AG20443 (cell line): ENCODE measurements around the gene NOS3.

Experiments used
- DNase-seq: peaks from one replicate; pipeline ENCODE4 v3.0.0; 2012; ENCODE audit warnings: low spot score, mixed read lengths

NOS3 gene

GRCh38 chr7:150979713-150980390, 11.0 kb upstream of the NOS3 start:
- no peak for DNase-seq

- DNase-seq: no peak
Measured at GRCh38 chr7:150980663-150981062, 10.2 kb upstream of the NOS3 start.

GRCh38 chr7:150981644-150982043, 9.2 kb upstream of the NOS3 start:
- DNase-seq: no peak

GRCh38 chr7:150982351-150982750, 8.5 kb upstream of the NOS3 start:
- no peak for DNase-seq

- DNase-seq: peak; percentile 52
Measured at GRCh38 chr7:150983893-150984368, 6.9 kb upstream of the NOS3 start.

GRCh38 chr7:150986099-150986512, 4.7 kb upstream of the NOS3 start:
- peak; percentile 80 for DNase-seq

GRCh38 chr7:150986556-150986955, 4.3 kb upstream of the NOS3 start:
- DNase-seq: no peak

- DNase-seq: peak; percentile 72
Measured at GRCh38 chr7:150988230-150989226, 2.3 kb upstream of the NOS3 start.

- DNase-seq: no peak
Measured at GRCh38 chr7:150989456-150989855, 1.4 kb upstream of the NOS3 start.

- no peak for DNase-seq
Measured at GRCh38 chr7:150992051-150992640, 1.3 kb downstream of the NOS3 start.

- DNase-seq: peak; percentile 51
Measured at GRCh38 chr7:150992833-150993302, 2.1 kb downstream of the NOS3 start.

GRCh38 chr7:150993511-150993910, 2.7 kb downstream of the NOS3 start:
- DNase-seq: no peak

GRCh38 chr7:150994141-150994837, 3.5 kb downstream of the NOS3 start:
- DNase-seq: no peak

GRCh38 chr7:150994838-150995510, 4.2 kb downstream of the NOS3 start:
- no peak for DNase-seq

- DNase-seq: no peak
Measured at GRCh38 chr7:150996376-150997074, 5.7 kb downstream of the NOS3 start.

- DNase-seq: no peak
Measured at GRCh38 chr7:150997075-150997511, 6.3 kb downstream of the NOS3 start.

GRCh38 chr7:150997817-150998216, 7.0 kb downstream of the NOS3 start:
- DNase-seq: no peak

GRCh38 chr7:150998341-150998740, 7.5 kb downstream of the NOS3 start:
- DNase-seq: no peak

- DNase-seq: no peak
Measured at GRCh38 chr7:150999001-150999400, 8.2 kb downstream of the NOS3 start.

- DNase-seq: no peak
Measured at GRCh38 chr7:150999497-151000230, 8.8 kb downstream of the NOS3 start.
